Heart right ventricle (tissue), 16 donors: ENCODE data around the gene PTPN5. TPM values are rescaled to one million over a fixed set of nuclear protein-coding genes. Genes with fewer than 3 reads are reported as not detected.

ENCODE experiments used
- ATAC-seq, 8 donors: fragments of 200-7000 bp; cut with Tn5 transposase; one replicate each; pipeline ENCODE4 v1.9.1; 2020; ENCODE audit warnings: mild to moderate bottlenecking in 8 of 8, moderate library complexity in 8 of 8, moderate number of reproducible peaks in 1 of 8
- DNase-seq, 2 donors: peaks; one replicate each; pipeline ENCODE4 v3.0.0-alpha.2; 2020
- H3K27ac ChIP-seq, 10 donors: fragments of 200-600 bp; sonication (generic) in 2 of 10; one replicate each; pipeline versions ENCODE4 v1.5.0 to v1.8.0; 2020 to 2022; ENCODE audit warnings: mild to moderate bottlenecking in 3 of 10
- H3K27me3 ChIP-seq, 7 donors: fragments of 200-600 bp; one replicate each; pipeline ENCODE4 v1.8.0; 2021 to 2022; ENCODE audit warnings: mild to moderate bottlenecking in 2 of 7
- H3K36me3 ChIP-seq, 9 donors: fragments of 200-600 bp; sonication (generic) in 1 of 9; one replicate each; pipeline versions ENCODE4 v1.5.0 to v1.8.0; 2020 to 2022; ENCODE audit warnings: mild to moderate bottlenecking in 2 of 9
- H3K4me1 ChIP-seq, 9 donors: fragments of 200-600 bp; sonication (generic) in 1 of 9; one replicate each; pipeline versions ENCODE4 v1.5.0 to v1.8.0; 2020 to 2022; ENCODE audit warnings: mild to moderate bottlenecking in 4 of 9
- H3K4me3 ChIP-seq, 10 donors: fragments of 200-600 bp; sonication (generic) in 2 of 10; one replicate each; pipeline versions ENCODE4 v1.5.0 to v1.8.0; 2020 to 2022; ENCODE audit warnings: mild to moderate bottlenecking in 7 of 10, moderate library complexity in 2 of 10
- H3K9me3 ChIP-seq, 11 donors: fragments of 200-600 bp in 10 of 11; sonication (generic) in 2 of 11; one replicate each; pipeline versions ENCODE4 v1.5.0 to v1.8.0; 2013 to 2022; ENCODE audit warnings: mild to moderate bottlenecking in 2 of 11, control low read depth in 1 of 11, moderate library complexity in 1 of 11
- WGBS, 2 donors: extraction: QIAGEN DNeasy Blood & Tissue Kit; methylation state at CpG; one replicate each; pipeline ENCODE4 v1.1.7; 2013; ENCODE audit warnings: inconsistent platforms in 1 of 2; 5-methylcytosine and 5-hydroxymethylcytosine counted together
- intact Hi-C, 10 donors: fragments of 100-400 bp; cut with DNase I; formaldehyde crosslinking; loops; one replicate each; pipeline versions ENCODE4 v1.11.1 to v1.14.2; 2022
- polyA plus RNA-seq, 2 donors: library from polyadenylated mRNA; stranded (reverse); fragments of 200-250 nt; gene quantifications; one replicate each; pipeline ENCODE4 v1.2.3, GENCODE V29; 2013
- total RNA-seq, 10 donors: library from RNA; stranded (reverse); fragmentation: NEBNext Ultra II Directional in 3 of 10; extraction: Animal tissue kit (Norgen Biotek cat#: 25700) in 3 of 10; gene quantifications; one replicate each; pipeline versions ENCODE4 v1.2.1 to v1.2.4, GENCODE V29; 2021 to 2023
- TF ChIP-seq, protein P1 (sequence below), 9 donors: fragments of 200-600 bp; sonication (generic) in 2 of 9; IDR thresholded peaks; one replicate each; pipeline versions ENCODE4 v1.5.0 to v1.8.0; 2021 to 2022; ENCODE audit warnings: antibody characterized with exemption in 9 of 9, mild to moderate bottlenecking in 5 of 9, moderate library complexity in 1 of 9
- donor health status: Arrhythmogenic right ventricular cardiomyopathy.
- donor health status: ischemic (EF 13 %, LVEDD 7.1; RV severe dilation, severe dysfunction).
- donor health status: healthy with polysubstance abuse.
- donor health status: DM: no; HTN: yes; CAD: no.
- donor health status: DM: no; HTN: no; CAD: no.
- donor health status: ischemic (EF 25% LVEDD 6.9; RV normal size, moderate dysfunction).
- donor health status: ischemic (EF 25% LVEDD 5.7; RV mildly dilated, moderate dysfunction).
- donor health status: healthy.
- donor health status: DM: yes; HTN: yes; CAD: no.
- donor health status: Ischemic cardiomyopathy.
- donor health status: ischemic (EF 35%, LVEDD 5.7; RV mildly dilated, moderate dysfunction).
- donor health status: nonischemic (EF 11% LVEDD 7.7; RV severe dilation, severe dysfunction).
- donor health status: DM: yes; HTN: yes; CAD: no.
- donor health status: PGD.
- donor health status: ischemic (EF 29% LVEDD 5.4; RV normal size, mild dysfunction).
- donor health status: nonischemic (EF 23%, LVEDD 6.1; RV moderate dilation, normal function).

Gene PTPN5
- total and polyA plus RNA-seq, 12 donors = 1.5 to 8.8 (median 3.6) TPM

DNA sequence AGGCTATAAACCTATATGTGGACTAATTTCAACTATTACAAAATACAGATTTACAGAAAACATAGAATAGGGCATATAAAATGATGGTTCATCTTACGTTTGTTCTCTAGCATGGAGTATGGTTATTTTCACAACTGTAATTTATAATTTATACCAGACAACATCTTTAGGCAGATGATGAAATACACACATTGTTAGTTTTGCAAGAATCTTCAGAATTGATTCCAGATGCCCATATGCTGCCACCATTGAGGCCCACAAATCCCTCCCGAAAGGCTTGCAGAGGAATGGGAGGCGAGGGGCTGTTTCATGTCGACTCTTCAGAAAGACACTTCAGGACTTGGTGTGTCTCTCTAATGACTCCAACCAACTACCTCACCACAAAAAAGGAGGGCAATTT lies 6.2 kb downstream of the PTPN5 start:
- Histone ChIP-seq H3K36me3 (no peaks in the 10 kb centered on the region), H3K27ac (no peak overlapping the region), H3K27me3 (peaks cover 0 to 17% (median 7%) of the 10 kb centered on the region in 7 donors), H3K9me3 (no peaks in the 10 kb centered on the region), H3K4me1 (peaks cover 0 to 20% (median 0%) of the 10 kb centered on the region in 9 donors), H3K4me3 (no peak overlapping the region)
- no peak for DNase-seq
- intact Hi-C loops = no loop called here
- ATAC-seq = no peak
- 94 to 95% methylated on average over 4 of the region's 4 CpGs for WGBS, 2 donors
- TF ChIP-seq, protein P1, sequence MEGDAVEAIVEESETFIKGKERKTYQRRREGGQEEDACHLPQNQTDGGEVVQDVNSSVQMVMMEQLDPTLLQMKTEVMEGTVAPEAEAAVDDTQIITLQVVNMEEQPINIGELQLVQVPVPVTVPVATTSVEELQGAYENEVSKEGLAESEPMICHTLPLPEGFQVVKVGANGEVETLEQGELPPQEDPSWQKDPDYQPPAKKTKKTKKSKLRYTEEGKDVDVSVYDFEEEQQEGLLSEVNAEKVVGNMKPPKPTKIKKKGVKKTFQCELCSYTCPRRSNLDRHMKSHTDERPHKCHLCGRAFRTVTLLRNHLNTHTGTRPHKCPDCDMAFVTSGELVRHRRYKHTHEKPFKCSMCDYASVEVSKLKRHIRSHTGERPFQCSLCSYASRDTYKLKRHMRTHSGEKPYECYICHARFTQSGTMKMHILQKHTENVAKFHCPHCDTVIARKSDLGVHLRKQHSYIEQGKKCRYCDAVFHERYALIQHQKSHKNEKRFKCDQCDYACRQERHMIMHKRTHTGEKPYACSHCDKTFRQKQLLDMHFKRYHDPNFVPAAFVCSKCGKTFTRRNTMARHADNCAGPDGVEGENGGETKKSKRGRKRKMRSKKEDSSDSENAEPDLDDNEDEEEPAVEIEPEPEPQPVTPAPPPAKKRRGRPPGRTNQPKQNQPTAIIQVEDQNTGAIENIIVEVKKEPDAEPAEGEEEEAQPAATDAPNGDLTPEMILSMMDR (IDR thresholded peaks at IDR 0.05) = no peak

DNA sequence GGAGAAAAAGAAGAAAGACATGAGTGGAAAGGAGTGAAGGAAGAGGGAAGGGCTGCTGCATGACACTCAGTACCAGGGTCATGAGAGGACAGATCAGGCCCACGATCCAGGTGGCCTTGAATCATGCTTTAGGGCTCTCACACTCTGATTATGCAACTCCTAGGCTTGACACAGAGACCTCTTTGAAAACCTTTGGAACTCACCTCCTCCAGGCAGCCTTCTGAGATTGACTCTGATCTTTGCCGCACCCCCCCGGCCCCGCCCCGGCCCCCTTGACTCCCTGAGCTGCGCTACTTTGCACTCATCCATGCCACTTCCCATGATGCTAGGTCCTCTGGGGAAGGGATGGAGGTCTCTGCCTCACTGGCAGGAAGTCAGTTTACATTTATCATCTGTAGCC lies 10.7 kb downstream of the PTPN5 start:
- Histone ChIP-seq H3K36me3 (no peaks in the 10 kb centered on the region), H3K27ac (peak overlapping the region in 8 of 10 donors; percentile 6 to 80 (median 44)), H3K9me3 (no peaks in the 10 kb centered on the region), H3K27me3 (peaks cover 0 to 3% (median 0%) of the 10 kb centered on the region in 7 donors), H3K4me3 (no peak overlapping the region), H3K4me1 (peaks cover 0 to 19% (median 0%) of the 10 kb centered on the region in 9 donors)
- 84 to 90% methylated on average over 6 of the region's 6 CpGs for WGBS, 2 donors
- TF ChIP-seq, protein P1 (IDR thresholded peaks at IDR 0.05) = no peak
- ATAC-seq = peak in 1 of 8 donors; percentile 23
- intact Hi-C loops = no loop called here
- no peak for DNase-seq

DNA sequence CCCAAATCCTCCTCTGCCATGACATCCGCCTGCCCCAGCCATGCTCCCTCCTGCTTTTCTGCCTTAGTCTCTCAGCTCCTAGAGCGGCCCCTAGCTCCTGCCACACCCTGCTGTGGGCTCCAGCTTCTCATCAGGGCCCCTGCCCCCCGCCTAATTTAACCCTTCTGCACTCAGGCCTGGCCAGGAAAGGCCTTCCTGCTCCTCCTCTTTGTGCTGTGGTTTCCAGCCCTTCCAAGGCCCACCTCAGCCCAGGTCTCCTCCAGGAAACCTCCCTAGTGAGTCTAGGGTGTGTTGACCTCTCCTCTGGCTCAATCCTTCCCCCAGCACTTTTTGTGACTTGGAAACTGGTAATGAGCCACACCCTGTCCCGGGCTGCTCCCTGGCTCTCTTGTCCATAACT lies 11.3 kb downstream of the PTPN5 start:
- 40 to 45% methylated on average over 4 of the region's 4 CpGs for WGBS, 2 donors
- intact Hi-C loops = no loop called here
- H3K4me1 ChIP-seq = peaks cover 0 to 19% (median 0%) of the 10 kb centered on the region in 9 donors
- H3K27ac ChIP-seq = peak overlapping the region in 8 of 10 donors; percentile 6 to 80 (median 47)
- DNase-seq = peak in 1 of 2 donors; percentile 44
- no peaks in the 10 kb centered on the region for H3K36me3 ChIP-seq
- TF ChIP-seq, protein P1 (IDR thresholded peaks at IDR 0.05) = no peak
- no peaks in the 10 kb centered on the region for H3K9me3 ChIP-seq
- peaks cover 0 to 4% (median 0%) of the 10 kb centered on the region in 7 donors for H3K27me3 ChIP-seq
- ATAC-seq = peak; percentile 45 to 88 (median 72)
- no peak overlapping the region for H3K4me3 ChIP-seq

DNA sequence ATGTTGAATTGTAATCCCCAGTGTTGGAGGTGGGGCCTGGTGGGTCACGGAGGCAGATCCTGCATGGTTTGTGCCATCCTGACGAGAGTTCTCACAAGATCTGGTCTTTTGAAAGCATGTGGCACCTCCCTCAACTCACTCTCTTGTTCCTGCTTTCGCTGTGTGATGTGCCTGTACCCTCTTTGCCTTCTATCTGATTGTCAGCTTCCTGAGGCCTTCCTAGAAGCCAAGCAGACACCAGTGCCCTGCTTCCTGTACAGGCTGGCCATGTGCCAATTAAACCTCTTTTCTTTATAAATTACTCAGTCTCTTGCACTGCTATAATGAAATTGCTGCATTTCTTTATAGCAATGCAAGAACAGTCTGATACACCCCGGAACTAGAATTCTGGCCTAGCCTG lies 13.1 kb downstream of the PTPN5 start:
- Histone ChIP-seq H3K36me3 (no peaks in the 10 kb centered on the region), H3K4me1 (peaks cover 0 to 19% (median 0%) of the 10 kb centered on the region in 9 donors), H3K27ac (peak overlapping the region in 1 of 10 donors; percentile 80), H3K9me3 (no peaks in the 10 kb centered on the region), H3K4me3 (no peak overlapping the region), H3K27me3 (peaks cover 0 to 4% (median 0%) of the 10 kb centered on the region in 7 donors)
- TF ChIP-seq, protein P1 (IDR thresholded peaks at IDR 0.05) = no peak
- DNase-seq (no peak), ATAC-seq (no peak)
- 85 to 92% methylated on average over 4 of the region's 4 CpGs for WGBS, 2 donors
- intact Hi-C loops = no loop called here
